HepG2 (cell line): Measurements from ENCODE around the gene DUSP23.

ENCODE experiments used
- MYC ChIP-seq: sonication (generic); formaldehyde crosslinking; IDR thresholded peaks from 2 replicates; pipeline ENCODE4 v1.9.0; 2021; ENCODE audit warnings: missing genetic modification reagents, borderline replicate concordance
- NFE2L2 ChIP-seq: fragments of 150-350 bp; IDR thresholded peaks from 2 replicates; pipeline ENCODE4 v1.6.1; 2014; ENCODE audit warnings: low read length
- REL ChIP-seq: sonication (generic); formaldehyde crosslinking; conservative IDR thresholded peaks from 2 replicates; pipeline ENCODE4 v1.8.0; 2022; ENCODE audit warnings: mild to moderate bottlenecking, missing genetic modification reagents, moderate library complexity
- TBP ChIP-seq: sonication (generic); formaldehyde crosslinking; IDR thresholded peaks from 2 replicates; pipeline ENCODE4 v1.5.0; 2020; ENCODE audit warnings: missing genetic modification reagents

- TF ChIP-seq NFE2L2 (no peak), MYC (no peak), REL (CRISPR knock-in tag) (no peak), TBP (CRISPR knock-in tag) (no peak)
Observed at GRCh38 chr1:159803956-159804689, 23.4 kb downstream of the DUSP23 start.
